Hepatocyte (in vitro differentiated cells): ENCODE data around the gene KDM1B. TPM values are rescaled to one million over a fixed set of nuclear protein-coding genes. Genes with fewer than 3 reads are reported as not detected.

ENCODE experiments used
- DNase-seq: peaks from one replicate; pipeline ENCODE4 v3.0.0-alpha.2; 2016; ENCODE audit warnings: low spot score
- H2AFZ ChIP-seq: fragments of 200-600 bp; sonication (generic); 2 replicates; pipeline ENCODE4 v1.6.0; 2016; ENCODE audit warnings: antibody characterized with exemption, mild to moderate bottlenecking
- H3K27ac ChIP-seq: fragments of 200-600 bp; sonication (generic); 2 replicates; pipeline ENCODE4 v1.5.1; 2016; ENCODE audit warnings: mild to moderate bottlenecking
- H3K27me3 ChIP-seq: fragments of 200-600 bp; sonication (generic); 2 replicates; pipeline ENCODE4 v1.6.1; 2016
- H3K36me3 ChIP-seq: fragments of 200-600 bp; sonication (generic); replicated peaks from 2 replicates; pipeline ENCODE4 v1.5.1; 2016; ENCODE audit warnings: low read depth; ENCODE audit not compliant: insufficient read depth
- H3K4me1 ChIP-seq: fragments of 200-600 bp; sonication (generic); 2 replicates; pipeline ENCODE4 v1.5.1; 2016; ENCODE audit warnings: mild to moderate bottlenecking, moderate library complexity; ENCODE audit not compliant: insufficient read depth
- H3K4me2 ChIP-seq: fragments of 200-600 bp; sonication (generic); 2 replicates; pipeline ENCODE4 v1.6.0; 2016
- H3K4me3 ChIP-seq: fragments of 200-600 bp; sonication (generic); 2 replicates; pipeline ENCODE4 v1.5.1; 2016; ENCODE audit warnings: mild to moderate bottlenecking
- H3K79me2 ChIP-seq: fragments of 200-600 bp; sonication (generic); 2 replicates; pipeline ENCODE4 v1.6.0; 2017; ENCODE audit warnings: mild to moderate bottlenecking
- H3K9me2 ChIP-seq: fragments of 200-600 bp; sonication (generic); replicated peaks from 2 replicates; pipeline ENCODE4 v1.6.0; 2017; ENCODE audit warnings: mild to moderate bottlenecking; ENCODE audit not compliant: insufficient read depth
- H3K9me3 ChIP-seq: fragments of 200-600 bp; sonication (generic); 2 replicates; pipeline ENCODE4 v1.5.1; 2016; ENCODE audit warnings: low read depth, mild to moderate bottlenecking
- H4K20me1 ChIP-seq: fragments of 200-600 bp; sonication (generic); 2 replicates; pipeline ENCODE4 v1.6.0; 2016; ENCODE audit warnings: mild to moderate bottlenecking; ENCODE audit not compliant: insufficient read depth, poor library complexity, severe bottlenecking
- CTCF ChIP-seq: fragments of 200-600 bp; sonication (generic); IDR thresholded peaks from 2 replicates; pipeline ENCODE4 v1.5.1; 2016; ENCODE audit warnings: antibody characterized with exemption, mild to moderate bottlenecking; ENCODE audit not compliant: poor library complexity
- EZH2 ChIP-seq: fragments of 200-600 bp; sonication (generic); IDR thresholded peaks from 2 replicates; pipeline ENCODE4 v1.6.1; 2016; ENCODE audit warnings: antibody characterized with exemption, mild to moderate bottlenecking, borderline replicate concordance
- EZH2phosphoT487 ChIP-seq: fragments of 200-600 bp; sonication (generic); IDR thresholded peaks from one replicate; pipeline ENCODE4 v1.6.1; 2018; ENCODE audit warnings: antibody characterized with exemption, mild to moderate bottlenecking, low read depth, moderate library complexity; ENCODE audit not compliant: unreplicated experiment, severe bottlenecking
- WGBS: methylation state at CpG from one replicate; pipeline ENCODE4 v1.1.6; 2016; ENCODE audit warnings: low lambda C conversion rate; ENCODE audit errors: missing lambda C conversion rate; 5-methylcytosine and 5-hydroxymethylcytosine counted together
- polyA plus RNA-seq: library from polyadenylated mRNA; unstranded; fragments of >200 nt; fragmentation: Nextera tagmentation; extraction: Ambion mirVana; gene quantifications from 2 replicates; pipeline ENCODE4 v1.2.1, GENCODE V29; 2016
- total RNA-seq: library from RNA; depleted of rRNA; stranded (reverse); fragments of >200 nt; gene quantifications from 2 replicates; pipeline ENCODE4 v1.2.3, GENCODE V29; 2014

Gene KDM1B
- total and polyA plus RNA-seq, 2 experiments from 2014 or later, result 5.9 to 9.1 TPM

- no peak overlapping the region for H3K4me3 ChIP-seq
- no peak overlapping the region for H2AFZ ChIP-seq
- no peaks in the 10 kb centered on the region for H3K9me3 ChIP-seq
- H3K4me1 ChIP-seq, result no peaks in the 10 kb centered on the region
- WGBS, result 94% methylated on average over 4 of the region's 4 CpGs
- no peaks in the 10 kb centered on the region for H3K36me3 ChIP-seq
- H3K9me2 ChIP-seq, result no peaks in the 10 kb centered on the region
- H4K20me1 ChIP-seq, result no peaks in the 10 kb centered on the region
- no peaks in the 10 kb centered on the region for H3K27me3 ChIP-seq
- no peak overlapping the region for H3K4me2 ChIP-seq
- no peak for DNase-seq
- H3K79me2 ChIP-seq, result no peaks in the 10 kb centered on the region
- no peak overlapping the region for H3K27ac ChIP-seq
- TF ChIP-seq EZH2 (no peak), EZH2phosphoT487 (no peak), CTCF (no peak)
Observed at GRCh38 chr6:18182568-18182967, 27.3 kb downstream of the KDM1B start.

DNA sequence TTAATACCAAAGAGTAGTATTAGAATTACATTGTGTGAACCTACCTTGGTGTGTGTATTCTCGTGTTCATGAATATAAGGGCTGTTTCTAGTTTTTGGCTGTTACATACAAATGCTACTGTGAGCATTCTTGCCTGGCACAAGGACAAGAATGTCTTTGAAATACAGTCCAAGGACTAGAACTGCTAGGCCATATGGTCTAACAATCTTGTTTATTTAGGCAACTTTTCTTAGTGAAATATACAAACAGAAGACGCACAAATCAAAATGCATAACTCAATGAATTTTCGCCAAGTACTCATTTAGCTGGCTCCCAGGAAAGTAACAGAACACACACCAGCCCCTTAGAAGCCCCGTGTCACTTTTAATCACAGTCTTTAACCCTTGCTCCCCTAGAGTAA is 28.5 kb downstream of the KDM1B start:
- H3K9me3 ChIP-seq, result no peaks in the 10 kb centered on the region
- no peaks in the 10 kb centered on the region for H3K9me2 ChIP-seq
- H4K20me1 ChIP-seq, result no peaks in the 10 kb centered on the region
- H3K4me3 ChIP-seq, result no peak overlapping the region
- no peaks in the 10 kb centered on the region for H3K79me2 ChIP-seq
- no peak overlapping the region for H2AFZ ChIP-seq
- TF ChIP-seq EZH2, result no peak
- no peak for TF ChIP-seq EZH2phosphoT487
- TF ChIP-seq CTCF, result no peak
- no peak overlapping the region for H3K4me2 ChIP-seq
- WGBS, result 85% methylated on average over 4 of the region's 4 CpGs
- no peaks in the 10 kb centered on the region for H3K36me3 ChIP-seq
- H3K4me1 ChIP-seq, result no peaks in the 10 kb centered on the region
- no peak overlapping the region for H3K27ac ChIP-seq
- DNase-seq, result no peak
- no peaks in the 10 kb centered on the region for H3K27me3 ChIP-seq

GRCh38 chr6:18185624-18186023 is 30.4 kb downstream of the KDM1B start:
- H3K36me3 ChIP-seq, result no peaks in the 10 kb centered on the region
- no peak for DNase-seq
- H3K4me2 ChIP-seq, result no peak overlapping the region
- no peaks in the 10 kb centered on the region for H4K20me1 ChIP-seq
- whole genome bisulfite sequencing, result 85% methylated on average over 1 of the region's 1 CpG
- no peaks in the 10 kb centered on the region for H3K9me2 ChIP-seq
- H3K79me2 ChIP-seq, result no peaks in the 10 kb centered on the region
- H3K27me3 ChIP-seq, result no peaks in the 10 kb centered on the region
- no peak overlapping the region for H3K4me3 ChIP-seq
- no peaks in the 10 kb centered on the region for H3K4me1 ChIP-seq
- TF ChIP-seq EZH2 (no peak), CTCF (no peak), EZH2phosphoT487 (no peak)
- H3K27ac ChIP-seq, result no peak overlapping the region
- no peak overlapping the region for H2AFZ ChIP-seq
- H3K9me3 ChIP-seq, result no peaks in the 10 kb centered on the region

DNA sequence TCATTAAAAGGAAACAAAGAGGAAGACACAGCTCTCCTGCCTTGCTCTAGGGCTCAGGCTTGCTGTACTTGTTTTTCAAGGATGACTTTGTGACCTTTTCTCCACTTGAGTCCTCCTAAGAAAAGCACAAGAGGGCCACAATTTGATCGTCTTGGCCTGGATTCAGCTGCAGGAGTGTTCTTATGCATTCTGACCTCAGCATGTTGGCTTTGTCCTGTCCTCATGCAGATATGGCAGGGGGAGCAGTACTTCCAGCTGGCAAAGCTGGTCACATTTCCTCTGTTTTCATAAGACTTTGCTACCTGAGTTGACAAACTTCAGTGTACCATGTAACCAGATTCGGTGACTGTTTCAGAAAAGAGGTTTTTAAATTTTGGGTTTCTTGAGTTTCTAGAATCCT is 30.8 kb downstream of the KDM1B start:
- H3K79me2 ChIP-seq, result no peaks in the 10 kb centered on the region
- no peak overlapping the region for H3K4me2 ChIP-seq
- no peaks in the 10 kb centered on the region for H3K36me3 ChIP-seq
- no peaks in the 10 kb centered on the region for H3K27me3 ChIP-seq
- WGBS, result 57% methylated on average over 2 of the region's 2 CpGs
- no peak for TF ChIP-seq EZH2phosphoT487
- no peak for TF ChIP-seq CTCF
- TF ChIP-seq EZH2, result no peak
- no peak overlapping the region for H3K4me3 ChIP-seq
- no peaks in the 10 kb centered on the region for H4K20me1 ChIP-seq
- no peaks in the 10 kb centered on the region for H3K9me2 ChIP-seq
- H3K9me3 ChIP-seq, result no peaks in the 10 kb centered on the region
- no peak overlapping the region for H3K27ac ChIP-seq
- no peak overlapping the region for H2AFZ ChIP-seq
- DNase-seq, result no peak
- no peaks in the 10 kb centered on the region for H3K4me1 ChIP-seq
